Amniotic stem cell (primary cell): ENCODE measurements around the gene ATP1A2.

ENCODE experiments used
- DNase-seq: peaks from one replicate; lab custom pipeline; 2025; lab: John Stamatoyannopoulos, UW

The ATP1A2 gene

DNA sequence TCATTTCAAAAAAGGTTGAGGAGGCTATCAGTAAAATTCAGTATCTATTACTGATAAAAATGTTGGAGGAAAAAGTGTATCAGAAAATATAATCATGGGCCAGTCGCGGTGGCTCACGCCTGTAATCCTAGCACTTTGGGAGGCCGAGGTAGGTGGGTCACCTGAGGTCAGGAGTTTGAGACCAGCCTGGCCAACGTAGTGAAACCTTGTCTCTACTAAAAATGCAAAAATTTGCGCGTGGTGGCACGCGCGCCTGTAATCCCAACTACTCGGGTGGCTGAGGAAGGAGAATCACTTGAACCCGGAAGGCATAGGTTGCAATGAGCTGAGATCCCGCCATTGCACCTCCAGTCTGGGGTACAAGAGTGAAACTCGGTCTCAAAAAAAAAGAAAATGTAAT lies 30.5 kb downstream of the ATP1A2 start:
- no peak for DNase-seq

GRCh38 chr1:160148121-160148520 lies 32.6 kb downstream of the ATP1A2 start:
- DNase-seq, result no peak

- no peak for DNase-seq
Measured at GRCh38 chr1:160149233-160149632, 33.7 kb downstream of the ATP1A2 start.

DNA sequence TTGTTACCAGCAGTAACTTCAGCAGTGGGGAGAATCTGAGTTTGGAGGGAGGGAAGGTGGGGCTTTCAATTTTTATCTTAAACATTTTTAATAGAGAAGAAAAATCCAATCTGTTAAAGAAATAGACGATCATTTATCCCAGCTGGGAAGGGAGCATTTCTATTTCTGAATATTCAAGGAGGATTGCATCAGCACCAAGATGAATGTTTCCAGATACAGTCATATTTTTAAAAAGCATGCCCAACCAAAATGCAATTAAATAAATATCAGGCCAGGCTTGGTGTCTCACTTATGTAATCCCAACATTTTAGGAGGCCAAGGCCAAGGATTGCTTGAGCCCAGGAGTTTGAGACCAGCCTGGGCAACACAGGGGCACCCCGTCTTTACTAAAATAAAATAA lies 34.2 kb downstream of the ATP1A2 start:
- DNase-seq, result peak; percentile 21

- DNase-seq, result no peak
Measured at GRCh38 chr1:160151303-160151702, 35.7 kb downstream of the ATP1A2 start, which contains the start of gene ATP1A4. Gene ATP1A4, plus strand, starts transcription at chr1:160151603. Its CDS starts 438 bp downstream, at chr1:160152041.

DNA sequence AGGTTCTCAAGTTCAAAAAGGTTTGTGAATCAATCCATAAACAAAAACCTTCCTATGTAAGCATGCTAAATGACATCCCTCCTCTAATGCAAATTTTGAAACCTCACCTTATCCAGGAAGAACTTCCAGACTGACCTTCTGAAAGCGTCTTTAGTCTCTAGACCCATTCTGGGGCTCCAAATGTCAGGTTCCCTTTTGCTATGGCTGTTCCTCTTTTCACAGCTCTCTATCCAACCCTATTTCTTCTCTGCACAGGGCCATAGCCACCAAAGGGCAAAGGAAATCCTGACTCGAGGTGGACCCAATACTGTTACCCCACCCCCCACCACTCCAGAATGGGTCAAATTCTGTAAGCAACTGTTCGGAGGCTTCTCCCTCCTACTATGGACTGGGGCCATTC lies 39.2 kb downstream of the ATP1A2 start:
- DNase-seq, result no peak

GRCh38 chr1:160156361-160156760 lies 40.8 kb downstream of the ATP1A2 start:
- DNase-seq, result no peak

DNA sequence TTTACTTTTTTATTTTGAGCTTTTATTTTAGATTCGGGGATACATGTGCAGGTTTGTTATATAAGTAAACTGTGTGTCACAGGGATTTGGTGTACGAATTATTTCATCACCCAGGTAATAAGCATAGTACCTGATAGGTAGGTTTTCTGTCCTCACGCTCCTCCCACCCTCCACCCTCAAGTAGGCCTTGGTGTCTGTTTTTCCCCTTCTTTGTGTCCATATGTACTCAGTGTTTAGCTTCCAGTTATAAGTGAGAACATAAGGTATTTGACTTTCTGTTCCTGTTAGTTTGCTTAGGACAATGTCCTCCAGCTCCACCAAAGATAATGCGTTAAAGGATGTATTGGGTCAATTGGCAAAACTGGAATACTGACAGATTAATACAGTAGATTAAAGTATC lies 41.6 kb downstream of the ATP1A2 start:
- DNase-seq, result no peak

- no peak for DNase-seq
Measured at GRCh38 chr1:160158031-160158430, 42.5 kb downstream of the ATP1A2 start.

DNA sequence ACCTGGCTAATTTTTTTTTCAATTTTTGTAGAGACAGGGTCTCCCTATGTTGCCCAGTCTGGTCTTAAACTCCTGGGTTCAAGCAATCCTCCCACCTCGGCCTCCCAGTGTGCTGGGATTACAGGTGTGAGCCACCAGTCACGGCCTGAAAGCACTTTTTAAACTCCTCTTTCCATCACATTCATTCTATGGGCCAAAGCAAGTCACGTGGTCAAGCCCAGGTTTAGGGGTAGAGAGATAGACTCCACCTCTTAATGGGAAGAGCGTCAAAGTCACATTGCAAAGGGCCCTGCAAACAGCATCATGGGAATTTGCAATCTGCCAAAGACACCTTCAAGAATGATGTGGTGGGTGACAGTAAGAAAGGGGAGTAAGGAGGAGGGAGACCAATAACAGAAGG lies 43.0 kb downstream of the ATP1A2 start:
- no peak for DNase-seq

- DNase-seq, result no peak
Measured at GRCh38 chr1:160159846-160160245, 44.3 kb downstream of the ATP1A2 start.

GRCh38 chr1:160161965-160162705 lies 46.6 kb downstream of the ATP1A2 start:
- DNase-seq, result no peak

- no peak for DNase-seq
Measured at GRCh38 chr1:160162931-160163330, 47.4 kb downstream of the ATP1A2 start.

DNA sequence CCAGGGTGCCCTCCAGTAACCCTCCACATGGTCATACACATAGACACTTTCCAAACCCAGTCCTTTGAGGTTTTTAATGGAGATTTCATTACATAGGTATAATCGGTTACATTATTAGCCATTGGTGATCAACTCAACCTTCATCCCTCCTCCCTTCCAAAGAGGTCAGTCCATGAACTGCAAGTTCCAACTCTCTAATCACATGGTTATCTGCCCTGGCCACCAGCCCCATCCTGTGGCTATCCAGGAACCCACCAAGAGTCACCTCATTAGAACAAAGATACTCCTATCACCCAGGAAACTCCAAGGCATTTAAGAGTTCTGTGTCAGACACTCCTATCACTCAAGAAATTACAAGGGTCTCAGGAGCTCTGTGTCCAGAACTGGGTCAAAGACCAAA lies 48.1 kb downstream of the ATP1A2 start:
- no peak for DNase-seq

- DNase-seq, result no peak
Measured at GRCh38 chr1:160164121-160164520, 48.6 kb downstream of the ATP1A2 start.

- no peak for DNase-seq
Measured at GRCh38 chr1:160166166-160166868, 50.8 kb downstream of the ATP1A2 start.

GRCh38 chr1:160167056-160167455 lies 51.5 kb downstream of the ATP1A2 start:
- DNase-seq, result no peak

GRCh38 chr1:160167580-160167979 lies 52.0 kb downstream of the ATP1A2 start:
- no peak for DNase-seq

GRCh38 chr1:160168016-160168415 lies 52.5 kb downstream of the ATP1A2 start:
- DNase-seq, result no peak

DNA sequence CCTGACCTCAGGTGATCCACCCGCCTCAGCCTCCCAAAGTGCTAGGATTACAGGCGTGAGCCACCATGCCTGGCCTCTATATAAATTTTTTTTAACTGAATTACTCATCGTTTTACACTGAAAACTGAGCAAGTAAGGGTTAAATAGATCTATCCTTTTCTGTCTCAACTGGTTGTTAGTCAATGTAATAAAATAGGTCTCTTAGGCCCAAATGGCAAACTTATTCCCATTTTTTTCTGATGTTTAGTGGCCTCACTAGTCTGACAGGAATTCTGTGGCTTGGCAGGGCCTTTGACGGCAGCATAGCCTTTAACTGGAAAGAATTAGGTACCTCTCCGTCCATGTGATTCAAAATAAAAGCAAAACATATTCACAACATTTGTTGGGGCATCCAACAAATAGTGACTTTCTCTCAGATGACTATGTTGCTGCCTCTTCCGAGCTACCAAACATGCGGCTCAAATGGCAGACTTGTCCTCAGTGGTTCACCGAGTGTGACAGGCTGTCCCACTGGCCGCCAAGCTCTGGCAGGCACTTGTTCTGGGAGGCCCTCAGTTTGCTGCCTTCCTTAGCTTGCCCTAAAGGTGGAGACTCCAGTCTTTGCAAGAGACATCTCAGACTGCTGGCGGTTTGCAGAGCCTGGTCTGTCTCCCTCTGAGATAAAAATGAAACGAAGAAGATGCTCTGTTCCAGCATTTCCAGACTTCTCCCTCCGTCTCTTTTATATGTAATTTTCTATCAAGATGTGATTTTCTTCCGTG lies 53.2 kb downstream of the ATP1A2 start:
- DNase-seq, result no peak

DNA sequence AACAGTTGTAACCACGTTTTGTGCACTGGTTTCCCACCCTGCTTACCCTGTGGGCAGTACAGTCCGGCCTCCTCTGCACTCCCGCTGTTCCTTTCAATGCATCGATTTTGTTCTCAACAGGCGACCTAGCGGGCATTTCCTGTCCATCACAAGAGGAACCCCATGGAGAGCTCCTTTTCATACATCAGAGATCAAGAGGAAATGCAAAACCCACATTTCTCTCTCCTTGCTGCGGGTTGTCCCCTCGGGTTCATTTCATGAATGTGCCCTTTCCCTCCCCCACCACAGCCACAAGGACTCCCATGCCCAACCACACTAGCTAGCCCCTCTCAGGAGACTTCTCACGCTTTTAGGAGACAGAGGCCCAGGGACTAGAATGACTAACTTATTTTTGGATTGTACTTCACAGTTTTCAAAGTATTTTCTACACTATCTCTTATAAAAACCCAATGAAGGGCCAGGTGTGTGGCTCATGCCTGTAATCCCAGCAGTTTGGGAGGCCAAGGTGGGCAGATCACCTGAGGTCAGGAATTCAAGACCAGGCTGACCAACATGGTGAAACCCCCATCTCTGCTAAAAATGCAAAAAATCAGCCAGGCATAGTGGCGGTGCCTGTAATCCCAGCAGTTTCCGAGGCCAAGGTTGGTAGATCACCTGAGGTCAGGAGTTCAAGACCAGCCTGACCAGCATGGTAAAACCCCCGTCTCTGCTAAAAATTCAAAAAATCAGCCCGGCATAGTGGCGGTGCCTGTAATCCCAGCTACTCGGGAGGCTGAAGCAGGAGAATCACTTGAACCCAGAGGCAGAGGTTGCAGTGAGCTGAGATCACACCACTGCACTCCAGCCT lies 54.2 kb downstream of the ATP1A2 start:
- no peak for DNase-seq

- no peak for DNase-seq
Measured at GRCh38 chr1:160171354-160171753, 55.8 kb downstream of the ATP1A2 start.
